Choroid plexus epithelial cell (primary cell): ENCODE measurements around the gene RAP1B.

Experiments
- DNase-seq: peaks from one replicate; pipeline ENCODE4 v3.0.0-alpha.2; 2010; ENCODE audit warnings: low read depth
- H3K4me3 ChIP-seq: 2 replicates; pipeline ENCODE4 v1.5.1; 2011; ENCODE audit warnings: low read depth, mild to moderate bottlenecking, control low read depth, low read length, moderate library complexity
- TF ChIP-seq, protein P1 (sequence below): conservative IDR thresholded peaks from 2 replicates; pipeline ENCODE4 v1.5.1; 2011; ENCODE audit warnings: low read depth, mild to moderate bottlenecking, control low read depth, inconsistent platforms, low read length, moderate library complexity

Gene RAP1B

DNA sequence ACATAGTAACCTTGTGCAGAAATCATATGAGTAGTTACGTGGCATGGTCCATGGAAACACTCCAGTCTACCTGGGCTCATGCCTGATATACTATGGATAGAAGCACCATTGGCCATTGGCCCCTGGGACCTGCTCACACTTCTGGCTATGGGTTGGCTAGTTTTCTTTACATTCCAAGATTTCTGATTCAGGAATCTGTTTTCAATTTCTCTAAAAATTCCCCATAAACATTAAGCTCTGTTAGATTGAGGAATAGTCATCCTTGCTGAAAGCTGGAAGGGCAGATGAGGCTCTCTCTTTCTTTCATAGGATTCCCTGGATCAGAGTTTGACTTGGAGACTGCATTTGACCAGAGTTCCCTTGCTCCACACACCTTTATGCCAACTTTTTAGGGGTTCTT is 37.3 kb upstream of the RAP1B start:
- TF ChIP-seq, protein P1, sequence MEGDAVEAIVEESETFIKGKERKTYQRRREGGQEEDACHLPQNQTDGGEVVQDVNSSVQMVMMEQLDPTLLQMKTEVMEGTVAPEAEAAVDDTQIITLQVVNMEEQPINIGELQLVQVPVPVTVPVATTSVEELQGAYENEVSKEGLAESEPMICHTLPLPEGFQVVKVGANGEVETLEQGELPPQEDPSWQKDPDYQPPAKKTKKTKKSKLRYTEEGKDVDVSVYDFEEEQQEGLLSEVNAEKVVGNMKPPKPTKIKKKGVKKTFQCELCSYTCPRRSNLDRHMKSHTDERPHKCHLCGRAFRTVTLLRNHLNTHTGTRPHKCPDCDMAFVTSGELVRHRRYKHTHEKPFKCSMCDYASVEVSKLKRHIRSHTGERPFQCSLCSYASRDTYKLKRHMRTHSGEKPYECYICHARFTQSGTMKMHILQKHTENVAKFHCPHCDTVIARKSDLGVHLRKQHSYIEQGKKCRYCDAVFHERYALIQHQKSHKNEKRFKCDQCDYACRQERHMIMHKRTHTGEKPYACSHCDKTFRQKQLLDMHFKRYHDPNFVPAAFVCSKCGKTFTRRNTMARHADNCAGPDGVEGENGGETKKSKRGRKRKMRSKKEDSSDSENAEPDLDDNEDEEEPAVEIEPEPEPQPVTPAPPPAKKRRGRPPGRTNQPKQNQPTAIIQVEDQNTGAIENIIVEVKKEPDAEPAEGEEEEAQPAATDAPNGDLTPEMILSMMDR = no peak
- no peak for DNase-seq
- H3K4me3 ChIP-seq = no peak overlapping the region

DNA sequence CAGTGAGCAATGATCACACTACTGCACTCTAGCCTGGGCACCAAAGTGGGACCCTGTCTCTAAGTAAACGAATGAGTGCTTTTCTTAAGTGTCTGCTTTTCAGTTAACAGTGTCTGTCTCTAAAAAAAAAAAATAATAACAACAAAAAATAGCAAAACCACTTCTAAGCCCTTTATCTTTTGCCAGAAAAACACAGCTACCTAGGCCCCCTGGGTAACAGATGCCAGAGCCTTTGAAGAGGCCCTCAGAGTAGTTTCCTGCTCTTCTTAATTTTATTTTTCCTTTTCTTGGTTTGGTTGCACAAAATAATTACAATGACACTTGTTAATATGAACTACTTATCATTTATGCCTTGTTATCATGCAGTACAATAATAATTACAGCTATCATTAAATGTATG is 32.8 kb upstream of the RAP1B start:
- no peak for DNase-seq
- TF ChIP-seq, protein P1 = no peak
- H3K4me3 ChIP-seq = no peak overlapping the region

DNA sequence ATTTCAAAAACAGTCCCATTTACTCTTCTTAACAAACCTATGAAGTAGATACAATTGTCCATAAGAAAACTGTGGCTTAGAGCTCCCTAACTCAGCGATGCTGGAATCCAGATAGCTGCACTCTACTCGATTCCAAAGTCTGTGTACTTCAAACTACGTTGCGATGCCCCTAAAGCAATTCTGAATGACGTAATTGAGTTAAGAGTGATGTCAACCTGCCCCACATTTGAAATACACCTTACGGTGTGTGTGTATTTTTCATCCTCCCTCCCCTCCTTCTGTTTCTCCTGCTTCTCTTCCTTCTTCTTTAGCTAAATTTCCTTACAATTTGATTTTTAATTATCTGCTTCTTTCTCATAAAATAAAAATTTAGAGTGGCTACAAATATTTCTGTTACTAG is 31.9 kb upstream of the RAP1B start:
- no peak overlapping the region for H3K4me3 ChIP-seq
- no peak for DNase-seq
- TF ChIP-seq, protein P1 = no peak

DNA sequence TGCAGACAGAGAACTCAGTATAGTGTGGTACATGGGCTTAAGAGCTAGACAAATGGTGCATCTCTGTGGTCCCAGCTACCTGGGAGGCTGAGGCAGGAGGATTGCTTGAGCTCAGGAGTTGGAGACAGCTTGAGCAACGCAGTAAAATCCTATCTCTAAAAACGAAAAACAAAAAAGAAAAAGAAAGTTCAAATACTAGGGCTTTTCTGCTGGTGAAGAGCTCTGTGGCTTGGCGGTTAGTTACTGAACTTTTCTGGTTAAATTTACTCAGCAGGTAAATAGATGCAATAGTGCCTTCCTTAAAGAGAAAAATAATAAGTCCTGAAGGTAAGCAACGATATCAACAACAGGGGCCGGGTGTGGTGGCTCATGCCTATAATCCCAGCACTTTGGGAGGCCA is 31.4 kb upstream of the RAP1B start:
- TF ChIP-seq, protein P1 = no peak
- DNase-seq = no peak
- H3K4me3 ChIP-seq = no peak overlapping the region

DNA sequence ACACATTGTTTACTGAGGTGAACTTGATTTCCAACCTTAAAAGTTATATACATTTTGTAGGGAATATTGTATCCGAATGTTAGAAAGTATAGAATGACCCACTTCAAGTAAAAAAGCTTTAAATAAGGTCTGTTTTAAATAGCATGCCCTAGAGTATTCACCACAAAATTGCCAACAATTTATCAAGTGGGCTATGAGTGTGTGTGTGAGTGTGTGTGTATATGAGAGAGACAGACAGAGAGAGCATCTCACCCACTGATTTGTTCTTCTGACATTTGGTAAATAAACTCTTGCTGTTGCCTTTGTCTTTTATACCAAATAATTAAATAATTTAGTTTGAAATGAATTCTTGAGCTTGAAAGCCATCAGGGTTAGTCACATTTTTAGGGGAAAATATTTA is 29.8 kb upstream of the RAP1B start:
- DNase-seq = no peak
- H3K4me3 ChIP-seq = no peak overlapping the region
- TF ChIP-seq, protein P1 = no peak

DNA sequence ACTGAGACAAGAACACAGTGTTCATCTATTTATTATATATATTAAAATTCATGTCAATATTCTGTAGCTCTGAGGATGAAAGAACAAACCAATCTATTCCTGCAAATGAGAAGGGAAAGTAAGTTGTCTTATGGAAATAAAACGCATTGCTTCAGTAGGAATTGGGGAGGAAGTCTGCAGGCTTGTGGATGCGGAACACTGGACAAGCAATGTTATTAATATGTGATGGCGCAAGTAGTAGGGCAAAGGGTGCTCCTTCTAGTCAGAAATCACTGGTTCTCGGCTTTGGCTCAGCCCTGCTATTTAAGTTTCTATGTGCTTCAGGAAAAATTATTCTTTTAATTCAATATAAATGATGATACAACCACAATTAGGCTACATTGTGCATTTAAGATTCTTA is 28.8 kb upstream of the RAP1B start:
- no peak overlapping the region for H3K4me3 ChIP-seq
- TF ChIP-seq, protein P1 = no peak
- no peak for DNase-seq

DNA sequence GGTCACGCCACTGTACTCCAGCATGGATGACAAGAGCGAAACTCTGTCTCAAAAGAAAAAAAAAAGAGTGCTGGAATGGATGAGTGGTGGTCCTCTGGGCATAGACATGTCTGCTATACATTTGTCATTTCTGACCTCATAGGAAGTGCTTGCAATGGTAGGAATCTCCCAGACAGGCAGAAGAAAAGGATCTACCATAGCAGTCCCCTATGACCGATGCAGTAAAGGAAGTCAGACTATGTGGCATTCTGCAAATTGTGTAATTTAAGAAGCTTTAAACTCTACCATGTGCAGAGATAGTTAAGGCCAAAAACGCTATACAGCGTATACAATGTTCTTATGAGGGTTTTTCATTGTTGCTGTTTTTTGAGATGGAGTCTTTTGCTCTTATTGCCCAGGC is 24.7 kb upstream of the RAP1B start:
- no peak overlapping the region for H3K4me3 ChIP-seq
- no peak for DNase-seq
- TF ChIP-seq, protein P1 = no peak
